Natural killer cell (primary cell): ENCODE results near the gene CACNA1D. TPM values are rescaled to one million over a fixed set of nuclear protein-coding genes. Genes with fewer than 3 reads are reported as not detected.

Experiments
- ATAC-seq, 3 donors: fragments of 150-1000 bp in 2 of 3; fragments of 200-7000 bp in 1 of 3; cut with Tn5 transposase; 1 replicate in 1 of 3; 2 replicates in 2 of 3; pipeline ENCODE4 v1.10.0; 2021; ENCODE audit warnings: mild to moderate bottlenecking in 2 of 3, moderate library complexity in 2 of 3
- DNase-seq, 2 donors: peaks; one replicate each; pipeline versions ENCODE4 v3.0.0 to v3.0.0-alpha.2; 2013 to 2021; ENCODE audit warnings: mixed read lengths in 1 of 2
- H3K27ac ChIP-seq: one replicate; pipeline ENCODE4 v1.5.1; 2013; ENCODE audit warnings: mild to moderate bottlenecking, low read length
- H3K27me3 ChIP-seq: one replicate; pipeline ENCODE4 v1.6.1; 2013; ENCODE audit warnings: low read length; ENCODE audit not compliant: control insufficient read depth, insufficient read depth
- H3K36me3 ChIP-seq: one replicate; pipeline ENCODE4 v1.6.1; 2013; ENCODE audit warnings: low read length; ENCODE audit not compliant: control insufficient read depth, insufficient read depth
- H3K4me1 ChIP-seq: one replicate; pipeline ENCODE4 v1.6.1; 2013; ENCODE audit warnings: low read length; ENCODE audit not compliant: control insufficient read depth, insufficient read depth
- H3K4me3 ChIP-seq: one replicate; pipeline ENCODE4 v1.5.1; 2013; ENCODE audit warnings: low read length
- H3K9me3 ChIP-seq: one replicate; pipeline ENCODE4 v1.6.1; 2013; ENCODE audit warnings: low read length; ENCODE audit not compliant: control insufficient read depth, insufficient read depth
- H3K27ac Mint-ChIP-seq, 2 donors: one replicate each; pipeline ENCODE4 v1.8.0; 2022; ENCODE audit warnings: mild to moderate bottlenecking in 2 of 2, mixed read lengths in 2 of 2, moderate library complexity in 1 of 2
- H3K27me3 Mint-ChIP-seq, 2 donors: one replicate each; pipeline ENCODE4 v1.8.0; 2022; ENCODE audit warnings: low read depth in 2 of 2, mixed read lengths in 2 of 2
- H3K36me3 Mint-ChIP-seq: one replicate; pipeline ENCODE4 v1.8.0; 2022; ENCODE audit warnings: mixed read lengths
- H3K4me1 Mint-ChIP-seq, 2 donors: one replicate each; pipeline ENCODE4 v1.8.0; 2022; ENCODE audit warnings: mixed read lengths in 2 of 2
- H3K4me3 Mint-ChIP-seq: one replicate; pipeline ENCODE4 v1.8.0; 2022; ENCODE audit warnings: mild to moderate bottlenecking, moderate library complexity, mixed read lengths
- H3K9me3 Mint-ChIP-seq, 2 donors: one replicate each; pipeline ENCODE4 v1.8.0; 2022; ENCODE audit warnings: mixed read lengths in 2 of 2
- WGBS: methylation state at CpG from one replicate; pipeline ENCODE4 v1.1.7; 2013; ENCODE audit warnings: missing lambda C conversion rate; ENCODE audit not compliant: insufficient coverage; 5-methylcytosine and 5-hydroxymethylcytosine counted together
- intact Hi-C: fragments of 100-400 bp; cut with micrococcal nuclease; formaldehyde crosslinking; loops from one replicate; pipeline ENCODE4 v1.14.2; 2022
- total RNA-seq, 4 donors: library from RNA; stranded (reverse); fragments of 120-200 nt in 1 of 4; gene quantifications; one replicate each; pipeline versions ENCODE4 v1.2.3 to v1.2.4, GENCODE V29; 2013 to 2022
- TF ChIP-seq, protein P1 (sequence below): fragments of 200-600 bp; IDR thresholded peaks from one replicate; pipeline ENCODE4 v1.8.0; 2022; ENCODE audit warnings: antibody characterized with exemption

CACNA1D gene
- total RNA-seq, 3 donors from 2014 or later (not counting 1 experiment from before 2014, with no cell fraction given), result 0.54 to 10.1 TPM; not detected in 1

DNA sequence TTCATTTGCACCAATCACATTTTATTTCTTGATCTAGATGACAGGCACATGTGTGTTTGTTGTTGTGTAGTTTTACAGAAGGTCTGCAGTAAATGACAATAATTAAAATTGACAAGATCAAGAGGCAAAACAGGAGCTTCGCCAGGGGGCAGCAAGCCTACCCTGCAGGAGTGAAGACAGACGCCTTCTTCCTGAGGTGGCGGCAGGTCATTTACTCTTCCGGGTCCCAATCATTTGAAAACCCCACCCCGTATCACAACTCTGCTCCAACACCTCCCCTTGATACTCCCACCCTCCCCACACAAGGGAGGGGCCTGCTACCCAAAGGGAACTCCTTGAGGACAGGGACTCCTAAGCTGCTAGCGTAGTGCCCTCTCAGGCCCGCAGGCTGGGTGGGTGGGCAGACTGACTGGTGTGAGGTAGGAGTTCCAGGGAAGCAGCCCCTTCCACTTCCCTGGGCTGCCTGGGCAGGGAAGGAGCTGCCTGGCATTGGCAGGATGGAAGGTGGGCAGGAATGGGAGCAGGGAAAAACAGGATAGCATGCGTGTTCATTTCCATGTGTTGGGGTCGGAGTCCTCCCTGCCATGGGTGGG is 338.7 kb downstream of the CACNA1D start:
- Histone ChIP-seq H3K9me3 (no peaks in the 10 kb centered on the region), H3K36me3 (no peaks in the 10 kb centered on the region), H3K27ac (no peak overlapping the region), H3K27me3 (no peaks in the 10 kb centered on the region), H3K4me1 (peaks cover 4% of the 10 kb centered on the region), H3K4me3 (no peak overlapping the region)
- Mint-ChIP-seq H3K9me3 (no peaks in the 10 kb centered on the region), H3K27ac (no peak overlapping the region), H3K36me3 (no peaks in the 10 kb centered on the region), H3K4me3 (no peak overlapping the region), H3K4me1 (no peaks in the 10 kb centered on the region), H3K27me3 (peaks cover 0 to 3% of the 10 kb centered on the region in 2 donors)
- DNase-seq (no peak), ATAC-seq (no peak)
- TF ChIP-seq, protein P1, sequence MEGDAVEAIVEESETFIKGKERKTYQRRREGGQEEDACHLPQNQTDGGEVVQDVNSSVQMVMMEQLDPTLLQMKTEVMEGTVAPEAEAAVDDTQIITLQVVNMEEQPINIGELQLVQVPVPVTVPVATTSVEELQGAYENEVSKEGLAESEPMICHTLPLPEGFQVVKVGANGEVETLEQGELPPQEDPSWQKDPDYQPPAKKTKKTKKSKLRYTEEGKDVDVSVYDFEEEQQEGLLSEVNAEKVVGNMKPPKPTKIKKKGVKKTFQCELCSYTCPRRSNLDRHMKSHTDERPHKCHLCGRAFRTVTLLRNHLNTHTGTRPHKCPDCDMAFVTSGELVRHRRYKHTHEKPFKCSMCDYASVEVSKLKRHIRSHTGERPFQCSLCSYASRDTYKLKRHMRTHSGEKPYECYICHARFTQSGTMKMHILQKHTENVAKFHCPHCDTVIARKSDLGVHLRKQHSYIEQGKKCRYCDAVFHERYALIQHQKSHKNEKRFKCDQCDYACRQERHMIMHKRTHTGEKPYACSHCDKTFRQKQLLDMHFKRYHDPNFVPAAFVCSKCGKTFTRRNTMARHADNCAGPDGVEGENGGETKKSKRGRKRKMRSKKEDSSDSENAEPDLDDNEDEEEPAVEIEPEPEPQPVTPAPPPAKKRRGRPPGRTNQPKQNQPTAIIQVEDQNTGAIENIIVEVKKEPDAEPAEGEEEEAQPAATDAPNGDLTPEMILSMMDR, result no peak
- 96% methylated on average over 9 of the region's 9 CpGs for WGBS
- intact Hi-C loops, result no loop called here

DNA sequence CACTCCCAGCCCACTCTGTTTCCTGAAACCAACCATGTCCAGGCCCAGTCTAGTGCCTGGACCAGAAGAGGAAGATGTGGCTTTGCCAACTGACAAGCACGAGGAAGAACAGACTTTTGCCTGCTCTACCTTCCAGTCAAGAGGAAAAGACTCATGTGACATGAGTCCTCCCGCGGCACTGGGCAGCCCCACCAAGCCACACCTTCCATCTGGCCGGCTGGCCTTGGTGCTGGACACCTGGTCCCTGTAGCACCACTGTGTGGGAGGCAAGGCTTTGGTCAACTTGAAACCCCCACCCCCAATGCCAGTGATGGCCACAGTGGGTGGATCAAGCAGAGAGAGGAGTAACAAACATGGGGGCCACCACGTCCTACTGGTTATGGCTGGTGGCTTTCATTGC is 339.3 kb downstream of the CACNA1D start:
- no peak for DNase-seq
- H3K27me3 Mint-ChIP-seq, result peaks cover 0 to 3% of the 10 kb centered on the region in 2 donors
- no peaks in the 10 kb centered on the region for H3K9me3 ChIP-seq
- no peak overlapping the region for H3K27ac Mint-ChIP-seq
- no peaks in the 10 kb centered on the region for H3K4me1 Mint-ChIP-seq
- no peak overlapping the region for H3K4me3 ChIP-seq
- no peaks in the 10 kb centered on the region for H3K9me3 Mint-ChIP-seq
- intact Hi-C loops, result no loop called here
- no peaks in the 10 kb centered on the region for H3K36me3 ChIP-seq
- no peak overlapping the region for H3K4me3 Mint-ChIP-seq
- H3K27ac ChIP-seq, result no peak overlapping the region
- TF ChIP-seq, protein P1, result no peak
- peaks cover 4% of the 10 kb centered on the region for H3K4me1 ChIP-seq
- no peaks in the 10 kb centered on the region for H3K36me3 Mint-ChIP-seq
- no peaks in the 10 kb centered on the region for H3K27me3 ChIP-seq
- WGBS, result 84% methylated on average over 5 of the region's 5 CpGs
- no peak for ATAC-seq

DNA sequence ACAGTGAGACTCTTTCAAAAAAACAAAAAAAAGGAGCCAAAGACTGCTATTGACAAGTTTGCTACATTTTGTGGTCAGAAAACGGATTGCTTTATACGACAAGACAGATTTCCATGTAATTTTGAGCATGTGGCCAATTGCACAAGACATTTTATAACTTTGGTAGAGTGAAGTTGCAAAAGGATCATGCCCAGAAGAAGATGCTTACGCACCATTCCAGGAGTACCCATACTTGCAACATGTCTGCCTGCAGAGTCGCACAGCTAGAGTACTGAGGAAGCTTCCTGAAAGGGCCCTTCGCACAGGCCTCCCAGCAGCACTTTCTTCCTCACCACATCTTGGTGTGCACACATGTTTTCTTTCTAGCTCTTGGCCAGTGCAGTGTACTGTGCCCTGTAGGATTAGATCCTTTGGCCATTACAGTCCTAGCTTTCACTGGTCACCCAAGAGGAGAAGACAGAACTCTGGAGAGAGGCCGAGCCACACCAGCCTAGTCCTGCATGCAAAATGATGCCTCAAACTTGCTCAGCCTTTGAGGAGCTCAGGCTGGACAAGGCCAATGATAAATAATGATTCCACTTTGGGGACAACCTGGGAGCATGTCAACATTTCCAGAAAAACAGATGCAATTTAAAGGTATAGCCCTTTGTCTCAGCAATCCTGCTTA is 340.2 kb downstream of the CACNA1D start:
- WGBS, result 94% methylated on average over 6 of the region's 6 CpGs
- H3K9me3 Mint-ChIP-seq, result no peaks in the 10 kb centered on the region
- TF ChIP-seq, protein P1, result no peak
- no peak overlapping the region for H3K4me3 Mint-ChIP-seq
- Histone ChIP-seq H3K27me3 (no peaks in the 10 kb centered on the region), H3K4me1 (peaks cover 4% of the 10 kb centered on the region), H3K36me3 (no peaks in the 10 kb centered on the region), H3K27ac (no peak overlapping the region), H3K4me3 (no peak overlapping the region), H3K9me3 (no peaks in the 10 kb centered on the region)
- H3K27me3 Mint-ChIP-seq, result no peaks in the 10 kb centered on the region
- DNase-seq (no peak), ATAC-seq (no peak)
- no peaks in the 10 kb centered on the region for H3K36me3 Mint-ChIP-seq
- no peak overlapping the region for H3K27ac Mint-ChIP-seq
- intact Hi-C loops, result no loop called here
- H3K4me1 Mint-ChIP-seq, result no peaks in the 10 kb centered on the region
